Activated gamma-delta T cell treated with anti-CD3 and anti-CD28 coated beads, Interleukin-2, amount 50 U/mL, for 16 hours (primary cell): ENCODE data around the gene SEH1L.

Source experiments
- DNase-seq: peaks from one replicate; pipeline ENCODE4 v3.0.0-alpha.2; 2020; ENCODE audit warnings: low read depth

SEH1L gene

DNA sequence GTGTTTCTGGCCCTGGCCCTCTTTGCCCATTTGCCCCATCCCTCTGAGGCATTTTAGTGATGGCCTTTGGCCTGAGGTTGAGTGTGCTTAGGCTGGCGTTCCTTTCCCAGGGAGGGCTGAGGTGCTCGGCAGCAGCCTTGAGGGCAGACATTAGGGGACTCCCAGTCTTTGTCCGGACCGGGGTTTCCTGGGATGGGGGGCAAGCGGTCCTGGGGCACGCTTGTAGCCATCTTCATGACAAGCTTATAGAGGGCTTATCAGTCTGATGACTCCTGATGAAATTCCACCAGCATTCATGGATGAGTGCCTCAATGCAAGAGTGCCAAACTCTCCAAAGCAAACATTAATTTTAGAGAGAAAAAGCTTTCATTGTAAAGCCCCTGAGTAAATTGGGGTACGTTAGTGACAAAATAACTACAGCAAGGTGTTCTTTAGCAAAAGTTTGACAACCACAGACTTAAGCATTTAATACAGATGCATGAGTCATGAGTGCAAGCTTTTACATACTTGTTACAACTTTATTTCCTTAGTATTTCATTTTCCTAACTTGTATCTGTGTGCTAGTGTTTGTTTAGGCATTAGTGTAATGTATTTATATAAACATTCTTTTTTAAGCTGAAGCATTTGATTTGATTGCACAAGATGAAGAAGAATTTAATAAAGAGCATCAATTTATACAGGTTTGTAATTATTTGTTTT is 89.0 kb downstream of the SEH1L start:
- no peak for DNase-seq
